Sigmoid colon (tissue), 4 donors: ENCODE results near the gene MOV10L1.

Source experiments
- EP300 ChIP-seq, 4 donors: sonication (generic); formaldehyde crosslinking; IDR thresholded peaks; one replicate each; pipeline ENCODE4 v1.6.1; 2017; ENCODE audit warnings: antibody characterized with exemption in 4 of 4
- POLR2A ChIP-seq, 2 donors: fragments of 450-650 bp; IDR thresholded peaks; one replicate each; pipeline ENCODE4 v1.6.1; 2016; ENCODE audit warnings: antibody characterized with exemption in 2 of 2, mild to moderate bottlenecking in 2 of 2, moderate library complexity in 2 of 2

DNA sequence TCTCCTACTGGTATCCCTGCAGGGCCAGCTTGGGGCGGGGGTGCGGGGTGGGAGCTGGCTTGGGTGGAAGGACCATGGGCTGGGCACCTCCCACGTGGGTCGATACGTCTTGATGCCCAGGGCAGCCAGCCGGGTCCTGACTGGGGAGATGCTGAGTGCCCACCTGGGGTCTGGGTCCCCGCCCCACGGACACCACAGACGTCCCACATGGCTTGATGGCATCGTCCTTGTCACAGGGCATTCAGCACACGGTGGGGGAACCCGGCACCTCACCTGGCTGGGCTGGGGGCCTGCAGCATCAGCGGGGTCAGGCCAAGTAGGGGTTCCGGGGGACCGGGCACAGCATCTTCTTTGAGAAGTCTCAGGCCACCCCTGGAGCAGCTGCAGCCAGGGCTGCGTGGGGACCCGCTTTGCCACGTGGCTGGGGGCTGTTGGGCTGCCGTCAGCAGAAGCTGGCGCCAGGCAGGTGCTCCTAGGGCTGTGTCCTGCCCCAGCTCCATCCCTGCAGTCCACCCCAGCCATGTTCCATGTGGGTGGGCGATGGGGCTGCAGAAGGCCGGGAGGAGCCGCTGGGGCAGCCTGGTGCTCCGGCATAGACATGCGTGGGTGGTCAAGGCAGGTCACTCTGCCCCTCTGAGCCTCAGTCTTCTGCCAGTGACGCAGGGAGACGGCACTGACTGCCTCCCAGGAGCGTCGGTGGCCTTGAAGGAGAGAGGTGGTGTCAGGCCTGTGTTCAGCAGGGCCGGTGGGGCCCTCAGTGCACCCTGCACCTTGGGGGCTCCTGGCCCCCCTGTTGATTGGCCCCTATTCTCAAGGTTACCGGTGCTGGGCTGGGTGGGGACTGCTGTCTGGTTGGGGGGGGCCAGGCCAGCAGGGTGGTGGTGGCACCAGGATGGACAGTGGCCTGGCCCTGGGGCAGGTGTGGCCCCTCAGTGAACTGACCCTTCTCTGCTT, 119.4 kb downstream of the MOV10L1 start:
- TF ChIP-seq POLR2A (IDR thresholded peaks at IDR 0.05) (no peak), EP300 (IDR thresholded peaks at IDR 0.05) (no peak)
